Breast epithelium (tissue), 3 donors: Measurements from ENCODE around the gene PPFIA1.

Source experiments
- CTCF ChIP-seq, 3 donors: fragments of 450-650 bp; IDR thresholded peaks; one replicate each; pipeline ENCODE4 v1.5.1; 2016 to 2017; ENCODE audit warnings: antibody characterized with exemption in 3 of 3, mild to moderate bottlenecking in 3 of 3, moderate library complexity in 3 of 3
- POLR2A ChIP-seq: fragments of 450-650 bp; IDR thresholded peaks from one replicate; pipeline ENCODE4 v1.6.1; 2016; ENCODE audit warnings: antibody characterized with exemption, mild to moderate bottlenecking, moderate library complexity
- POLR2AphosphoS5 ChIP-seq, 3 donors: sonication (generic); formaldehyde crosslinking; IDR thresholded peaks; one replicate each; pipeline ENCODE4 v1.6.1; 2017; ENCODE audit warnings: antibody characterized with exemption in 3 of 3

- TF ChIP-seq POLR2A = no peak
- TF ChIP-seq CTCF (IDR thresholded peaks at IDR 0.05) = no peak
- no peak for TF ChIP-seq POLR2AphosphoS5 (IDR thresholded peaks at IDR 0.05)
Measured at GRCh38 chr11:70367071-70367470, 96.6 kb downstream of the PPFIA1 start.
